HG02973 (cell line): ENCODE data around the gene COL4A3.

ENCODE experiments used
- ATAC-seq: cut with Tn5 transposase; IDR thresholded peaks from one replicate; pipeline ENCODE4 v1.9.1; 2021; ENCODE audit warnings: moderate library complexity; ENCODE audit not compliant: unreplicated experiment

Gene COL4A3

GRCh38 chr2:227335713-227336112 lies 171.3 kb downstream of the COL4A3 start:
- ATAC-seq: no peak

DNA sequence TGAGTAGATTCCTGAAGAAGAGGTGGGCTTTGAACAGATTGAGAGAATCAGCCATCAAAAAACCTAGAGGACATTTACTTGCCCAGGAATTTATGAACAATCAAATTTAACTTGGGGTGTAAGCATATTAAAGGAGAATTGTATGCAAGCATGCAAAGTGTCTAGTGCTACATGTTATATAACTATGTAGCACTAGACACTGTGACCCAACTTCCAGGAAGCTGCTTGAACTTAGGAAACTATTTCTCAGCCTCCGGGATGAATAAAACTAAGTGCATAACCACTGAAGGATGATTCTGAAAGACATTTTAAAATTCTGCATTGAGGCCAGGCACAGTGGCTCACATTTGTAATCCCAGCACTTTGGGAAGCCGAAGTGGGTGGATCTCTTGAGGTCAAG lies 173.0 kb downstream of the COL4A3 start:
- no peak for ATAC-seq

DNA sequence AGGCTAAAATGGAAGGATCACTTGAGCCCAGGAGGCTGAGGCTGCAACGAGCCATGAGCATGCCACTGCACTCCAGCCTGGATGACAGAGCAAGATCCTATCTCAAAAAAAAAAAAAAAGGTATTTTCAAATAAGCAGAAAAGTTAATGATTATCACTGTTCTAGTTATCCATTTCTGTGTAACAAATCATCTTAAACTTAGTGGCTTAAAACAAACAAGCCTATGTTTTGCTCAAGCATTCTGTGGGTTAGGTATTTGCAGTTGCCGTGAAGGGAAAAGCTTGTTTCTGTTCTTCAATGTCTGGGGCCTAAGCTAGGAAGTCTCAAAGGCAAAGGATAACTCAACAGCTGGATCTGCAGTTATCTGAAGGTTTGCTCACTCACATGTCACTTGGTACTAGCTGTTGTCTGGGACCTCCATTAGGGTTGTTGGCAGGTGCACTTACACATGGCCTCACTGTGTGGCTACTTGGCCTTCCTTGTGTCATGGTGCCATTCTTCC lies 174.7 kb downstream of the COL4A3 start:
- ATAC-seq: no peak

DNA sequence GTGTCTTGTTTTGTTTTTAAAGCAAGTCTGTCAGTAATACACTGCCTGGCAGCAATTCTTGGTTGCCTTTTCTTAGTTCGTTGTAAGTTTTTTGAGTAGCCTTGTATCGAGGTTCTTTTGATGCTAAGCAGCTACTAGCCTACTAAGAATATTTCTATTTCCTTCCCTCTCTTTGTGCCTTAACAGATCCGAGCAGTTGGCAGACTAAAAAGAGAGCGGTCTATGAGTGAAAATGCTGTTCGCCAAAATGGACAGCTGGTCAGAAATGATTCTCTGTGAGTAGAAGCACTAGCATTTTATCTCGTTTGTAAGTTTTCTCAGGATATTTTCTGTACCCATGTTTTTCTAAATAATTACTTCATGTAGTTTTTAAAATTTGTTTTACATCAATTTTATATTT lies 175.7 kb downstream of the COL4A3 start:
- no peak for ATAC-seq

DNA sequence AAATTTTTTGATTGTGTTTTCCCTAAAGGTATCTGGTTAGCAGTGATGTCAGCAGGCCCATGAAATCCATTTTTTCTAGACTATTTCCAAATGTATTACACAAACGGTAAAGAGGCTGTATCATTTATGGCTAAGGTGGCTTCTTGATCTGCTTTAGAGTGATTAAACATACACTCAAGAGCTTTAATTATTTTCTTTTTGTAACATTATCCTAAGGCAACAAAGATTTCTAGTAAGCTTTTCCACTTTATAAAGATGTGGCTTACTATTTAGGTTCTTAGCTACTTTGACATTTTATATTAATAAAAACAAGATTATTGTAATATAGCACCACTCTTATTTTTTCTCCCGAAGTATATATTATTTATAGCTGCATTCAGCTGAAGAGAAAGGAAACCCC lies 177.1 kb downstream of the COL4A3 start:
- ATAC-seq: no peak

GRCh38 chr2:227344231-227344630 lies 179.8 kb downstream of the COL4A3 start:
- no peak for ATAC-seq

DNA sequence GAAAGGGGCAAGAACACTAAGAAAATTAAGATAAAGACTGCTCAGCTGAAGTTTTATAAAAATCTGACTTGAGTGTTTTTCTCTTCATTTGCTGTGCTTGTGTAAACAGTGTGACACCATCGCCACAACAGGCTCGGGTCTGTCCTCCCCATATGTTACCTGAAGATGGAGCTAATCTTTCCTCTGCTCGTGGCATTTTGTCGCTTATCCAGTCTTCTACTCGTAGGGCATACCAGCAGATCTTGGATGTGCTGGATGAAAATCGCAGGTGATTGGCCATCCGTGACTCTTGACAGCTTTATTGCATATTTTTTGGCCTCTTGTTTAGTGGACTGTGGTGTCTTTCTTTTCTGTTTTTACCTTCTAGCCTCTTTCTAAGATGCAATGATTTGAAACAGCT lies 182.7 kb downstream of the COL4A3 start:
- no peak for ATAC-seq

GRCh38 chr2:227348324-227348723 lies 183.9 kb downstream of the COL4A3 start:
- ATAC-seq: no peak

GRCh38 chr2:227349989-227350612 lies 185.7 kb downstream of the COL4A3 start:
- ATAC-seq: no peak

- ATAC-seq: peak; percentile 69
Observed at GRCh38 chr2:227351639-227352038, 187.2 kb downstream of the COL4A3 start.

DNA sequence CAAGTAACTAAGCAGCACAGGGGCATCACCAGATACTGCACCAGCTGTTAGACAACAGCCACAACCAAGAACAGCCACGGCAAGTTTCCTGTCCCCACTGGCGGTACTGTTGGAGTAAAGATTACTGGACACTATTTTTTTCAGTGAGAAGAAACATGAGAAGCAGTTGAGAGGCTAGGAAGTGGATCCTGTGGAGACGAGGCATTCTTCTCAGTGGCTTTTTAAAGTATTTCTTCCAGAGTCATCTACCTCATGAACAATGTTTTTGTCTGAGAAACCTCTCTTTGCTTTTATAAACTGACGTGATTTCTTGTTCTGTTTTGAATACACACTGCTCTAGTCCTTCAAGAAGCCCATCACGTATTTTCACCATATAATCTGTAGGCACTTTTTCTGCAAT lies 195.9 kb downstream of the COL4A3 start:
- no peak for ATAC-seq

- ATAC-seq: no peak
Observed at GRCh38 chr2:227363756-227364155, 199.3 kb downstream of the COL4A3 start.
